Ramos (cell line): ENCODE measurements around the gene TEX22.

Experiments used
- in situ Hi-C: fragments of 300-500 bp; cut with MboI; formaldehyde crosslinking; loops from one replicate; pipeline ENCODE4 v1.14.3; 2022; ENCODE audit warnings: low sequenced_read_pairs; ENCODE audit not compliant: unreplicated experiment

The TEX22 gene

DNA sequence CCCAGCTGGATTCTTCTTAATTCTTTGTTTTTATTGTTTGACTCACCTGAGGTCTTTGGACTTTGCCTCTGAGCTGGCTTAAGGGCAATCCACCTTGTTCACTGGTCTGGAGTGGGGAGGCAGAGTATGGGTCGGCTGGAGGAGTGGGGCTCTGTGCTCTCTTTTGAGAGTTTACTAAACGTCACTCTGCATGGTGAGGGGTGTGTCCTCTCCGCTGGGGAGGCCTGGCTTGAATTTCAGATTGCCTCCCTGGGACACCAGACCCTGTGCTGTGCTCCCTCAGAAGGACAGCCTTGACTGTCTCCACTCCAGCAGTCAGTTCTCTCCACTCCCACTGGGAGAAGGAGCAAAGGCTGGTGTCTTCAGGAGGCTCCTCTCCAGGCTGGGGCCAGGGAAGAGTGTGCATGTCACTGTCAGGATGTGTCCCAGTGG lies 19.4 kb downstream of the TEX22 start:
- in situ Hi-C loops, result no loop called here

DNA sequence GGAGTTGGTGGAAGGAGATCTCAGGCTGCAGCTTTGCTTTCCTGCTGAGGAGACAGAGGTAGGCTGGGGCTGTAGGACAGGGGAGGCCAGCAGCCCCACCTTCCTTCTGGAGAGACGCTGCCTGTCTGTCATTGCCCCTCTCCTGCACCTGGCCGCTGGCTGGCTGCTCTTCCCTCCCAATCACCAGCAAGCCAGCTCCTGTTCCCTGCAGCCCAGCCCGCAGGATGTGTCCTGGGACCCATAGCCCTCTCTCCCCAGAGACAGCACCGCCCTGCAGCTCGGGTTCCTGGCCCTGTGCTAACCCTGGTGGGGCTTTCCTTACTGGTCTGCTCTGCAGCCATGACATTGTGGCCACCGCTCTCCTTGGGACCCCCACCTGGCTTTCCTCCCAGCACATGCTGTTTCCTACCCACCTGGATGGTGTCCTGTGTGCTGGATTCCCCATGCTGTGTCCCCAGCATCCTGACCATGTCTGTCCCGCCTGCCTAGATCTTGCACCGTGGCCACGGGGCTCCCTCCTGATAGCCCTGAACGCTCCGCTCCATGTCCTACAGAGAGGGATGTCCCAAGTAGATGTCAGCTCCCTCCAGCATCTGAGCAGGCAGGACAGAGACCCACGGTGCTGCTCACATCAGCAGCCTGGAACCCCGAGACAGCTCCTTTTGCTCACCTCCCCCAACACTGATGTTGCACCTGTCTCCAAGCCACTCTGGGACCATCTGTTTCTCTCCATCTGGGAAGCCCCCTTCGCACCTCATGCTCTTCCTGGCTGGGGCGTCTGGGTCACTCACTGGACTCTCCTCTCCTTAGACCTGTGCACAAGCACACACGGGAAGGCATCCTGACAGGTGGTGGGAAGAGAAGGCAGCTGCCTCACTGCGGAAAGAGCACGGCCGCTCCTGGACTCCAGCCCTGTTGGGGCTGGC lies 20.2 kb downstream of the TEX22 start:
- in situ Hi-C loops, result no loop called here

DNA sequence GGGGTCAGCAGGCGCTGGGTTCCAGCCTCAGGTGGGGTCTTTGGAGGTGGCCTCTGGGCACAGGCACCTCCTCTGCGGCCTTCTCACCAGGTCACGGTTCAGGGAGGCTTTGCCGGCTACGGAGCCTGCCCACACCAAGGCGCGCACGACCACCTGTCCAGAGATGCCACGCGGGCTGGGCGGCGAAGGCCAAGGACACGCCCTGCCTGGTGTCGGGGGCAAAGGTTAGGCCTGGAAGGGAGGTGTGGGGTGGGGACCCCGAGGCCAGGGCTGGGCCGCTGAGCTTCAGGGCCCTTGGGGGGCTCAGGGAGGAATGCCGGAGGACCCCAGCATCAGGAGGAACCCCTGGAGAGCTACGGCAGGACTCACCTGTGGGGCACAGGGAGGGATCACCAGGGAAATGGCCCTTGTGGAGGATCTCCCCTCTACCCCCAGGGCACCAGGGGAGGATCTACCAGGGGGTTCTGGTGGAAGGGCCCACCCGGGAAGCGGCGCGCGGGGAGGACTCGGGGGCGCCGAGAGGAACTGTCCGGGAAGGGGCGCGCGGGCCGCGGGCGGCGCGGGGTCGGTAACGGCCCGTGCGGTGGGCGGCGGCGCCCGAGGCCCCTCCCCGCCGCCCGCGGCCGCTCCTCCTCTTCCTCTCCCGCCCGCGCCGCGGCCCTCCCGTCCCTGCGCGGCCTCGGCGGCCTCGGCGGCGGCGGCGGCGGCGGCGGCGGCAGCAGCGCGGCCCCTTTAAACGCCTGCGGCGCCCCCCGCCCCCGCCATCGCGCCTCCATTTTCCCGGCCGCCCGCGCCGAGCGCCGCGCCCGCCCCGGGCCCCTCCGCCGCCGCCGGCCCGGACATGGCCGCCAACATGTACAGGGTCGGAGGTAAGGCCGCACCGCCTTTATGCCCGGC lies 21.1 kb downstream of the TEX22 start, which contains the start of gene MTA1:
Gene MTA1, plus strand, starts transcription at position 633 of the 897 bp plus-strand sequence. Its CDS starts 209 bp downstream, at position 842.
- in situ Hi-C loops, result no loop called here

DNA sequence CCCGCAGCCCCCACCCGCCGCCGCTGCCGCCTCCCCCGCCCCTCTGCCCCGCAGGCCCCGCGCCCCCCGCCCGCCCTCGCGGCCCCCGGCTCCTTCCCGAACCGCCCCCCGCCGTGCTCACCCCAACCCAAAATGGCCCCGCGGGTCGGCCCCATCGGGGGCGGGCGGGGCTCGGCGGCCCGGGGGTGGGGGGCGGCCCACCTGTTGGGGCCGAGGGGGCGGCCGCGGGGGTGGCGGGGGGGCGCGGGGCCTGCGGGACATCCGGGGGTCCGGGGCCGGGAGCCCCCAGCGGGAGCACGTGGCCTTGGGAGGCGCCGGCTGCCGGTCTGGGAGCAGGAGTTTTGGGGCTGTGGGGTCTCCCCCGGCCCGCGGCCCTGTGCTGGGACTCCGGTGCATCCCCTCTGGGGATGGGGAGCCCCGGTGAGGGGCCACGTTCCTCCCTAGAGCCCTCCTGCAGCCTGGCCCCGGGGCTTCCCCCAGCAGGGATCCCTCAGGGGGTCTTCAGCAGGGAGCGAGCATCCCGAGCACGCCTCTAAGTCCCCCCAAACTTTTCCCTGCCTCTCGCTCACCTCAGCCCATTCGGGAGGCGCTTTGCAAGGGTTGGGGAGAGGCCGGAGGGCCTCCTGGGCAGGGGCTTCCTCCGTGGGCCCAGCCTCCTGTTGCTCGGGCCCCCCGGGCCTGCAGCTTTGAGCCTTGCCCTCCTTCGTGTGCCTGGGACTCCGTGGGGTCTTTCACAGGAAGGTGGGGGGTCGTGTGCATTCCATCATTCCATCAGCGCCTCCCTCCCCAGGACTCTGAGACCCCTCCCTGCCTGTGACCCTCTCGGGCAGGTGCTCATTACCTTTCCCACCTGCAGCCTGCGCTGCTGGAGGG lies 22.0 kb downstream of the TEX22 start:
- in situ Hi-C loops, result no loop called here

DNA sequence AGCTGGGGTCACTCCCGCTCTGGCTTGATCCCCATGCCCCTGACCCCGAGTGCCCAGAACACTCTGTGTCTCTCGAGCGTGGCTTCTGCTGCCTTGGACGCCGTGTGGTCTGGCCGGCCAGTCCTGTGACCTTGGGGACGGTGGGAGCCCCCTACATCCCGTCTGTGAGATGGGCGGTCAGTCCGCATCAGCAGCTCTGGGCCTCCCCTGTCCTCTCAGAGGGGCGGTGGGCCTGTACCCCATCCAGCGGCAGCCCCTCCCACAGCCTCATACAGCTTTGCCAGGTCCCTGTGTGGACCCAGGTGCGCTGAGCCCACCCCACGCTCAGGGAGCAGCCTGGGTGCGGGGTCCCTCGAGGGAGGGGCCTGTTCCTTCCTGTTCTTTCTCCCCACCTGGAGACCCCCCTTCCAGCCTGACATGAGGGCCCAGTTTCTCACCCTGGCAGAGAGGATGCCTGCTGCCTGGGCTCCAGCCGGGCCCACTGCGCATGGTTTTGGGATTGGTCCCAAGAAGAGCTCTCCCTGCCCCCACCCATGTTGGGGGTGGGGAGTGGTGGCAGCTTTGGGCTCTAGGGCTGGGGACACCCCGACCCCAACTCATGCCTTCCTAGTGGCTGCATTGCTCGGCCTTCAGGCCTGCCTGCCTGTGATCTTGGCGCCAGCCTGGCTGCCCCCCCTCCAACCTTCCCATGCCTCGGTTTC lies 22.8 kb downstream of the TEX22 start:
- in situ Hi-C loops, result no loop called here

DNA sequence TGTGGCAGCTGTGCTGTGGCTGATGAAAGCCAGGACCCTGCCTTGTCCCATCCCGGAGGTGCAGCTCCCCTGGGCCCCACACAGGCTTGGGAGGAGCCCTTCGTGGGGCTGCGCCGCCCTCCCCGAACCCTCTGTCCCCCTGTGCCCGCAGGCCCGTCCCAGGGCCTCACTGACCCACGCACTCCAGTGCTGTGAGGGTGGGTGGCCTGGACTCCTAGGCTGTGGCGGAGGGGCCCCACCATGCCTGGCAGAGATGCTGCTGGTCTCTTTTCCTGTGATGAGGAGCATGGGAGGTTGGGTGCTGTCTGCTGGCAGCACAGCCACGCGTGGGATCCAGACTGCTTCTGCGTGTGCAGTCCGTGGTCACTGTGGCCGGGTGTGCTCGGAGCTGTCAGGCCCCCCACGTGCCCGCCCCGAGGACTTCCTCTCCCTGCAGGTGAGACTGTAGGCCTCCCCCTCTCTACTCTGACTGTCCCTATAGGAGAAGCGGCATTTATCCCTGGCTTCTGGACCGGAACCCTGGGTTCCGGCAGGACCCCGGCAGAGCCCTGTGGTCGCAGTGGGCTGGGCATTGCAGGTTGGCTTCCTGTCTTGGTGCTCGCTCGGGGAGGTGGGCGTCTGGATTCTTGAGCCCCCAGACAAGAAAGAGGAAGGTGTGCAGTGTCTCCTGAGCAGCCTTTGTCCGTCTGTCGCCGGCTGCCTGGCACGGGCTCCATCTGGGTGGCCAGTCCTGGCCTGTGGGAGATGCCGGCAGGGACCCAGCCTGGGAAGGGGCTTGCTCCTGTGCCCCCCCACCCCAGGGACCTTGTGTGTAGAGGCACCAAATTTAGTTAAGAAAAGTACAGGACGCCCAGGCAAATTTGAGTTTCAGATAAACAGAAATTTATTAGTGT lies 23.6 kb downstream of the TEX22 start:
- in situ Hi-C loops, result no loop called here

DNA sequence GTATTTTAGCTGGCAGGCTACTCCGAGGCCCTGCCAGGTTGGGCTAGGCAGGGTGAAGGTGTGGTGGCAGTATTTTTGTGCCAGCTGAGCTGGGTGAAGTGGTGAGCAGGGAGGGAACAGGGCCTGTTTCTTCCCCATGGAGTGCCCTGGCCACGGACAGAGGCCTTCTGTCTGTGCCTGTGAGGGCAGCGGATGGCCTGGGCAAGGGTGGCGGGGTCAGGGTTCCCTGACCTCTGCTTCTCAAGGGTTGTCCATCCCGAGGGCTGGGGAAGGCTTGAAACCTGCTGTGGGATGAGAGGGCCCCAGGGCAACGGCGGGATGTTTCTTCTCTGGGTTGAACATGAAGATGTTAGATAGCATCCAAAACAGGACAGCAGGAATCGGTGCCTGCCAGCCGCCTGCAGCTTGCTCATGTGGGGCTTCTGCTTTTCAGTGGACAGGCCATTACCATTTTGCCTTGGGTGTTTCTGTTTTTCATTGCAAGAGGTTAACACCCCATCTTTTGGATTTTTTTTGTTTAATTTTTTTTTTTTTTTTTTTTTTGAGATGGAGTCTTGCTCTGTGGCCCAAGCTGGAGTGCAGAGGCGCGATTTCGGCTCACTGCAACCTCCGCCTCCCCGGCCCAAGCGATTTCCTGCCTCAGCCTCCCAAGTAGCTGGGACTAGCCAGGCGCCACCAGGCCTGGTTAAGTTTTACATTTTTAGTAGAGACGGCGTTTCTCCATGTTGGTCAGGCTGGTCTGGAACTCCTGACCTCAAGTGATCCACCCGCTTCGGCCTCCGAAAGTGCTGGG lies 24.6 kb downstream of the TEX22 start:
- in situ Hi-C loops, result no loop called here

DNA sequence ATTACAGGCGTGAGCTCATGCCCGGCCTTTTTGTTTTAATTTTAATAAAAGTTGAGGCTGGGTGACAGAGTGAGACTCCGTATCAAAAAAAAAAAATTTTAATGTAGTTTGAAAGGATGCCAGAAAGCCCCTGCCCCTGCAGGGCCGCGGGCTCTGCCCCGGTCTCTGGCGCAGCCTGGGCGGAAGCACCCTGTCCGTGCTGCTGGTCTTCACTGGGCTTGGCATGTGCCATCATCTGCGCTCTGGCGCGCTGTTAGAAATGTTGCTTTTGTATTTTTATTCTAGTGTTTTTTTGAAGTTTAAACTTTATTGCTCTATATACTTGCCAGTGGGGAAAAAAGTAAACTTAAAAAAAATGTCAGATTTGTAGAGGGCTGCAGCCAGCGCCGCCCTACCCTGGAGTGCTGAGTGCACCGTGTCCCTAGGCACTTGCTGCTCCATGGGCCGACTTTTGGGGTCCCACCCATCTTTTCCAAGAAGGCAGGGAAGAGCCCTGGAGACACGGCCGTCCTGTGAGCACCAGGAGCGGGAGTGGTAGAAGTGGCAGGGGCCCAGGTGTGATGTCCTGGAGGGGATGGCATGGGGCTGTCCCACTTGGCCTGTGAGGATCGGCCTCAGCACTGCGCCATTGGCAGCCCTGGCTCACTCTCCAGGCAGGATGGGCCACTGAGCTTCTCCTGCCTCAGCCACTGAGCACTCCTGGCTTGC lies 25.3 kb downstream of the TEX22 start:
- in situ Hi-C loops, result no loop called here

DNA sequence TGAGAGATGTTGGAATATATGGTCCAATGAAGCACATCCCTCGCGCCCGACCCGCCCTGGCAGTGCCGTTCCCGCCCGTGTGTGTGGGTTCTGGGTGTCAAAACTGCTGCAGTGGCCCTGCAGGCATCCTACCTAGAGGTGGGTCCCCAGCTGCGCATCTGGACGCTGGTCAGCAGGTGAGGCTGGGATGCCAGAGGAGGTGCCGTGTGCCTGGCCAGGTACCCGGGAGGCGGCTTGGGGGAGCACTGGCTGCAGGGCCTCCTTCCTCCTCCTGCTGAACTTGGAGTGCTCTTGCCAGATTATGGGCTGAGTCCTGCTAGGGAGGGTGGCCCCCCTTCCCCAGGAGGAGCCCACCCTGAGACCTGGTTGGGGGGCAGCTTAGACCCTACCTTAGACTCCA lies 26.5 kb downstream of the TEX22 start:
- in situ Hi-C loops, result no loop called here

DNA sequence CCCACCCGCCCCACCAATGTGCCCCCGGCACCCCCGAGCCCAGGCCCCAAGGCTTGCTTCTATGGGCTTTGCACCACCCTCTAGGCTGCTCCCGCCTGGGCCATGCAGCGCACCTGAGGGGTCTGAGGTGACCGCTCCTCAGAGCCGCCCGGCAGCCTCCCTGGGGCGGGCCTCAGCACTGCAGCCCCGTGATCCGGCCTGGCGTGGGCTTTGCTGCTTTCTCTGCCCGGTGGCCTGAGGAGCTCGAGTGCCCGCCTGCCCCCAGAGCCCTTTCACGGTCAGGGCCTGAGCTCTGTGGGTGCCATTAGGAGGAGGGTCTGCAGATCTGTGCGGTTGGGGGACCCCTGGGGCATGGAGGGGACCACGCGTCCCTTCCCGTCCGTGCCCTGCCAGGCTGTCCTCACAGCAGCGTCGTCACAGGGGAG lies 27.5 kb downstream of the TEX22 start:
- in situ Hi-C loops, result no loop called here

DNA sequence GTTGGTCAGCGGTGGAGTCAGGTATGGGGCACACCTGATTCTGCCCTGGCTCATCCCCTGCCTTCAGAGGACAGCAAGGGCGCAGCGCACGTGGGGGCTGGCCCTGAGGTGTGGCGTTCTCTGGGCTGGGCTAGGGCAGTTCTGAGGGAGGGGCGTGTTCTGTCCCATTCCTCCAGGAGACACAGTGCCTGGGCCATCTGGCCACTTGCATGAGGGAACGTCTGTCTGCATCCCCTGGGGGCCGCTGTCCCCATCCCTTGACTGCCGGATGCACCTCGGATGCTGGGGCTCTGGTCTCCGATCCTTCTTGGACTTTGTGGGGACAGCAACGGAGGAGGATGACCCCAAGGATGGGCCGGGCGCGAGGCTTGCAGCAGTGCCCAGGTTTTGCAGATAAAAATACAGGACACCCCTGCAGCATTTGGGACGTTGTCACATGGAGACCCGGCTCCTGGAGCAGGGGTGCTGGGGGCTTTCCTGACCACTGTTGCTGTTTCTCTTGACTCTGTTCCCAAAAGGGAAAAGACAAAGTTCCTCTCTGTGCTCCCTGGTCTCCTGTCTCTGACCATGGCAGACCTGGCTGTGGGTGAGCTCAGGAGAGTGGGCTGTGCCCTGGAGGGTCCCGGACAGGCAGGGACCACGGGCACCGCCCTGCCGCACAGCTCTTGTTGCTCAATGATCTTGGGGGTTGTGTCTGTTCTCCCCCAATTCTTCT lies 28.2 kb downstream of the TEX22 start:
- in situ Hi-C loops, result no loop called here

DNA sequence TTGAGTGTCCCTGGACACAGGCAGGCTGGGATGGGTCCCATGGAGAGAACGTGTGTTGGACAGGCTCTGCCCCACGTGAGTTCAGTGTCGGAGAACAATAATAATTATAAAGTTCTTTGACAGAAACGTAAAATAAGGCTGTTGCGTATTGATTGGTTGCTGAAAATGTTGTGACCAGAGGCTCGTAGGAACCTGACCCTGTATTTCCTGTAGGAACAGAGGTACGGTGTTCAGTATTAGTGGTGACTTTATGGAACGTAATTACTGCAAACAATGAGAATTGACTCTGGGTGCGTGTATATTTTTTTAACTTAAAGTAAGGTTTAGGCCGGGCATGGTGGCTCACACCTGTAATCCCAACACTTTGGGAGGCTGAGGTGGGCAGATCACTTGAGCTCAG lies 29.1 kb downstream of the TEX22 start:
- in situ Hi-C loops, result no loop called here

DNA sequence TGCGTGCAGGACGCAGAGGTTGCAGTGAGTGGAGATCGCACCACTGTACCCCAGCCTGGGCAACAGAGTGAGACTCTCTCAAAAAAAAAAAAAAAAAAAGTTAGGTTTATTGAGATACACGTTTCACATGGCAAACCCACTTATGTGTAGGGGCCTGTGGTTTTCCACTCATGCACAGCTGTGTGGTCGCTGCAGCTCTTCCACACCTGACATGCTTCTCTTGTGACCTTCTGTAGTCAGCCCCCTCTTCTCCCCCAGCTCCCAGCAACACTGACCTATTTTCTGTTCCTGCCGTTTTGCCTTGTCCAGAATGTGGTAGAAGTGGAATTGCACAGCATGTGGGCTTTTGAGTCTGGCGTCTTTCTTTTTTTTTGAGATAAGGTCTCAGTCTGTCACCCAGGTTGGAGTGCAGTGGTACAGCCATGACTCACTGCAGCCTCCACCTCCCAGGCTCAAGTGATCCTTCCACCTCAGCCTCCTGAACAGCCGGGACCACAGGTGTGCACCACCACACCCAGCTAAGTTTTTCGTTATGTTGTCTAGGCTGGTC lies 29.7 kb downstream of the TEX22 start:
- in situ Hi-C loops, result no loop called here

DNA sequence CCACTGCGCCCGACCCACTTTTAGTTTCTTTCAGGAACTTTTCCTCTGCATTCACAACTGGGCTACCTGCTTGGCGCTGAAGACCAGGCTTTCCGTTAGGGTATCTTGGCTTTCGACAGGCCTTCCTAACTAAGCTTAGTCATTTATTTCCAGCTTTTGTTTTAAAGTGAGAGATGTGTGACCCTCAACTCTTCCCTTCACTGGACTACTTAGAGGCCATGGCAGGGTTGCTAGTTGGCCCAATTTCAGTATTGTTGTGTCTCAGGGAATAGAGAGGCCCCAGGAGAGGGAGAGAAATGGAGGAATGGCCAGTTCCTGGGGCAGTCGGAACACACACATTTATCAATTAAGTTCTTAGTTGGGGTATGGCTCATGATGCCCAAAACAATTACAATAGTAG lies 31.7 kb downstream of the TEX22 start:
- in situ Hi-C loops, result no loop called here

DNA sequence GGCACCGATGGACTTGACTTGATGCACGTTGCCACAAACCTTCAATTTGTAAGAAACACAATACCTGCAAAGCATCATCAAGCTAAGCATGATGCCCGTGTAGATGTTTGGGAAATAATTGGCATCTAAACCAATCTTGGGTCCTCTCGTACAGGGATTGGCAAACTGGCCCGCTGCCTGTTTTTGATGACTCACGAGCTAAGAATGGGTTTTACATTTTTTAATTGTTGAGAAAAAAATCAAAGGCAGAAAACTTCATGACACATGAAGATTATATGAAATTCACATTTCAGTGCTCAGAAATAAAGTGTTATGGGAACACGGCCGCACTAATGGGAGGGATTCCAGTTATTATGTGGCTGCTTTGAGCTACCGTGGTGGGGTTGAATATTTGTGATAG lies 32.2 kb downstream of the TEX22 start:
- in situ Hi-C loops, result no loop called here

DNA sequence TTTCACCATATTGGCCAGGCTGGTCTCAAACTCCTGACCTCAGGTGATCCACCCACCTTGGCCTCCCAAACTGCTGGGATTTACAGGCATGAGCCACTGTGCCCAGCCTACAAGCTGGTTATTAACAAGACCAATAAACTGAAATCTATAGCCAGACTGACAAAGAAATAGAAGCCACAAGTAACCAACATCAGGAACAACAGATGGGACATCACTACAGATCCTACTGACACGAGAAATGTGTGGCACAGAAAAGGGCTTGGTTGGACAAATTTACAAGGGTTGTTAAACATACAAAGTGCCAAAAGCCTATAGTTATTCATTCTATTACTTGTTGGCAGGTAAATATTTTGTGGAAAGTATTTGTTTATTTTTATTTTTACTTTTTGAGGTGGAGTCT lies 32.9 kb downstream of the TEX22 start:
- in situ Hi-C loops, result no loop called here
